HepG2 (cell line): ENCODE measurements around the gene CSNK2A1. TPM values are rescaled to one million over a fixed set of nuclear protein-coding genes. Genes with fewer than 3 reads are reported as not detected.
"Not testable (repeated sequence)": the region's sequence is repeated elsewhere in the genome, so short reads cannot be mapped to it uniquely, and the experiment has no call there.

Source experiments
- ATAC-seq: fragments of 200-7000 bp; cut with Tn5 transposase; 3 replicates; pipeline ENCODE4 v1.9.1; 2020; ENCODE audit warnings: mild to moderate bottlenecking, moderate library complexity
- BruUV-seq: library from RNA; stranded (reverse); fragments of 400-500 nt; replicated peaks from 2 replicates; lab custom pipeline; 2021; lab: Mats Ljungman, UMichigan
- CTCF ChIA-PET: fragments of 300-600 bp; formaldehyde crosslinking; extraction: SDS; loops from one replicate; lab custom pipeline; 2021; ENCODE audit warnings: low total read pairs, inconsistent platforms, low intra/inter-chr PET ratio; lab: Yijun Ruan, JAX
- POLR2A ChIA-PET: fragments of 350-600 bp; sonication (Branson Sonifier 250); formaldehyde crosslinking; loops from one replicate; lab custom pipeline; 2020; ENCODE audit warnings: antibody characterized with exemption, inconsistent platforms; lab: Yijun Ruan, JAX
- DNase-seq: peaks from one replicate; pipeline ENCODE4 v3.0.0-alpha.2; 2015; ENCODE audit warnings: low spot score
- FAIRE-seq: peaks from 3 replicates; lab custom pipeline; 2011; peaks lifted over from hg19 to GRCh38; lab: Jason Lieb, UNC
- H2AFZ ChIP-seq: one replicate; pipeline ENCODE4 v1.6.1; 2011; ENCODE audit warnings: low read length, inconsistent platforms
- H3K27ac ChIP-seq: fragments of 300-600 bp; 3 replicates; pipeline ENCODE4 v1.8.0; 2011; ENCODE audit warnings: mixed run types, mild to moderate bottlenecking, mixed read lengths, low read length, inconsistent platforms; ENCODE audit not compliant: insufficient read depth; ENCODE audit errors: extremely low read length
- H3K27me3 ChIP-seq, 2 experiments: fragments of 200-600 bp in 1 of 2; 2 replicates in 1 of 2; 3 replicates in 1 of 2; pipeline versions ENCODE4 v1.6.0 to v1.8.0; 2011; ENCODE audit warnings: low read length in 2 of 2, mild to moderate bottlenecking in 2 of 2, moderate library complexity in 2 of 2, inconsistent platforms in 1 of 2; ENCODE audit not compliant: insufficient read depth in 2 of 2, control insufficient read depth in 1 of 2
- H3K36me3 ChIP-seq, 2 experiments: fragments of 200-600 bp in 1 of 2; replicated peaks in 1 of 2; 2 replicates in 1 of 2; 3 replicates in 1 of 2; pipeline versions ENCODE4 v1.5.1 to v1.8.0; 2011; ENCODE audit warnings: low read length in 2 of 2, inconsistent platforms in 1 of 2; ENCODE audit not compliant: insufficient read depth in 2 of 2, control insufficient read depth in 1 of 2
- H3K4me1 ChIP-seq: 2 replicates; pipeline ENCODE4 v1.5.1; 2012; ENCODE audit warnings: low read length, inconsistent platforms; ENCODE audit not compliant: insufficient read depth
- H3K4me2 ChIP-seq: 2 replicates; pipeline ENCODE4 v1.6.0; 2011; ENCODE audit warnings: low read depth, low read length, inconsistent platforms
- H3K4me3 ChIP-seq, 3 experiments: fragments of 200-600 bp in 1 of 3; sonication (generic), shearing (Covaris generic) in 1 of 3; replicated peaks in 1 of 3; 2 replicates each; pipeline ENCODE4 v1.5.1; 2011 to 2016; ENCODE audit warnings: low read length in 3 of 3, inconsistent platforms in 2 of 3, low read depth in 2 of 3, mild to moderate bottlenecking in 2 of 3, control low read depth in 1 of 3, mixed read lengths in 1 of 3; ENCODE audit not compliant: insufficient read depth in 1 of 3
- H3K79me2 ChIP-seq: one replicate; pipeline ENCODE4 v1.6.1; 2011; ENCODE audit warnings: low read length, inconsistent platforms; ENCODE audit not compliant: insufficient read depth
- H3K9ac ChIP-seq: 2 replicates; pipeline ENCODE4 v1.6.0; 2011; ENCODE audit warnings: mild to moderate bottlenecking, low read depth, low read length, inconsistent platforms; ENCODE audit not compliant: insufficient read depth
- H3K9me3 ChIP-seq: 2 replicates; pipeline ENCODE4 v1.5.1; 2012; ENCODE audit warnings: mild to moderate bottlenecking, low read length
- H4K20me1 ChIP-seq: 2 replicates; pipeline ENCODE4 v1.6.0; 2011; ENCODE audit warnings: inconsistent platforms, mild to moderate bottlenecking, low read length, moderate library complexity; ENCODE audit not compliant: insufficient read depth
- EED ChIP-seq: sonication (generic); formaldehyde crosslinking; IDR thresholded peaks from 2 replicates; pipeline ENCODE4 v1.5.0; 2020; ENCODE audit warnings: mild to moderate bottlenecking, missing genetic modification reagents
- RBFOX2 ChIP-seq: fragments of 200-400 bp; formaldehyde crosslinking; IDR thresholded peaks from 2 replicates; pipeline ENCODE4 v1.6.1; 2017; ENCODE audit warnings: low read depth, mild to moderate bottlenecking, low read length
- SRSF4 ChIP-seq: fragments of 200-400 bp; formaldehyde crosslinking; IDR thresholded peaks from one replicate; pipeline ENCODE4 v1.6.1; 2018; ENCODE audit warnings: mild to moderate bottlenecking, low read depth, low read length, moderate library complexity; ENCODE audit not compliant: poor library complexity, severe bottlenecking
- ZNF737 ChIP-seq: sonication (generic); formaldehyde crosslinking; IDR thresholded peaks from 2 replicates; pipeline ENCODE4 v1.5.0; 2020; ENCODE audit warnings: missing genetic modification reagents, mild to moderate bottlenecking, borderline replicate concordance
- WGBS: methylation state at CpG from one replicate; pipeline ENCODE4 v1.1.6; 2017; ENCODE audit warnings: low lambda C conversion rate; 5-methylcytosine and 5-hydroxymethylcytosine counted together
- in situ Hi-C: cut with HindIII; loops from 2 replicates; pipeline ENCODE4 v1.10.0; 2017; ENCODE audit warnings: low pct_unique_long_range_greater_than_20kb; ENCODE audit not compliant: extremely low pct_ligation_motif_present
- intact Hi-C: fragments of 100-400 bp; cut with micrococcal nuclease; formaldehyde crosslinking; loops from one replicate; pipeline ENCODE4 v1.10.0; 2022; ENCODE audit not compliant: unreplicated experiment
- polyA plus RNA-seq, 8 experiments: library from polyadenylated mRNA; depleted of rRNA in 3 of 8; stranded (reverse) in 7 of 8; unstranded in 1 of 8; fragments of >200 nt; fragmentation: Illumina TruSeq in 4 of 8; extraction: Trizol in 4 of 8; gene quantifications; 2 replicates each; pipeline versions ENCODE4 v1.2.1 to v1.2.3, GENCODE V29; 2011 to 2016; ENCODE audit warnings: low read depth in 4 of 8, missing spikeins in 1 of 8, mixed read lengths in 1 of 8; ENCODE audit not compliant: insufficient read depth in 1 of 8
- total RNA-seq, 5 experiments: library from RNA; depleted of rRNA; stranded (reverse); fragments of >200 nt; fragmentation: Illumina TruSeq; extraction: Trizol; gene quantifications; 2 replicates each; pipeline ENCODE4 v1.2.3, GENCODE V29; 2016; ENCODE audit warnings: low read depth in 1 of 5
- TF ChIP-seq, protein P1 (sequence below): sonication (generic); formaldehyde crosslinking; IDR thresholded peaks from 2 replicates; pipeline ENCODE4 v1.4.0; 2020; ENCODE audit warnings: missing genetic modification reagents

The CSNK2A1 gene
- total and polyA plus RNA-seq, 2 of the 13 experiments (the other 11 are each of a cell fraction or from before 2014, with no cell fraction given): 153 to 231 TPM

DNA sequence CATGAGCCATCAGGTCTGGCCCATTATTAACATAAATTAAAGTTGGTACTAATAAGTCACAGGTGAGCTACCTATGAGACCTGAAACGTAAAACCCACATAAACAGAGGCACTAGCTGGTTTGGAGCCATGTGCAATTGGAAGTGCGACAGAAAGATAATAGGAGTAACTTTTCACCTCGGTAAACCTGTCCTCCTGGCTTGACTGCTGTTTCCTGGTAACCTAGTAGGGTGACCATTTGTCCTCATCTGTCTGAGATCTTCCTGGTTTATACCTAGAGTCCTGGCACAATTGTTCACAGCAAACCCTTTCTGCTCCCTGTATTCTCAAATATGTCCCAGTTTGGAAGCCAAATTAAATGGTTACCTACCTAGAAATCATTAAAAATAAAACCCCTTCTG, 88.6 kb downstream of the CSNK2A1 start:
- Histone ChIP-seq H3K4me3 (no peak overlapping the region), H3K27me3 (no peaks in the 10 kb centered on the region), H3K36me3 (peaks cover 8 to 10% of the 10 kb centered on the region in 2 experiments; a peak in 4 of 5 replicates), H4K20me1 (peaks cover 29% of the 10 kb centered on the region), H3K4me2 (no peak overlapping the region), H3K4me1 (peaks cover 18% of the 10 kb centered on the region), H2AFZ (no peak overlapping the region), H3K79me2 (peaks cover 89% of the 10 kb centered on the region), H3K9me3 (no peaks in the 10 kb centered on the region), H3K9ac (no peak overlapping the region), H3K27ac (no peak overlapping the region)
- DNase-seq: no peak
- intact Hi-C loops: no loop called here
- no peak for ATAC-seq
- WGBS: 89% methylated on average over 3 of the region's 3 CpGs
- no peak for FAIRE-seq
- in situ Hi-C loops: no loop called here
- CTCF ChIA-PET: no interaction called here
- BruUV-seq: no TSS peak
- TF ChIP-seq RBFOX2: 0 out of 2 replicates have a peak, but pooled peaks have one; percentile 19
- TF ChIP-seq SRSF4: no peak
- POLR2A ChIA-PET: no interaction called here

DNA sequence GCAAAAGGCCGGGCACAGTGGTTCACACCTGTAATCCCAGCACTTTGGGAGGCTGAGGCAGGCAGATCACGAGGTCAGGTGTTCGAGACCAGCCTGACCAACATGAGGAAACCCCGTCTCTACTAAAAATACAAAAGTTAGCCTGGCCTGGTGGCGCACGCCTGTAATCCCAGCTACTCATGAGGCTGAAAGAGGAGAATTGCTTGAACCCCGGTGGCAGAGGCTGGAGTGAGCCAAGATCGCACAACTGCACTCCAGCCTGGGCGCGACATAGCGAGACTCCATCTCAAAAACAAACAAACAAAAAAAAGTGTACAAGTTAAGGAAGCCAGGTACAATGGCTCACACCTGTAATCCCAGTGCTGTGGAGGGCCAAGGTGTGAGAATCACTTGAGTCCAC, 91.6 kb downstream of the CSNK2A1 start:
- POLR2A ChIA-PET: not testable (repeated sequence)

More for the DNA sequence above, 91.6 kb downstream of the CSNK2A1 start:
- H3K79me2 ChIP-seq: peaks cover 80% of the 10 kb centered on the region
- in situ Hi-C loops, ATAC-seq, H3K9me3 ChIP-seq, DNase-seq, H3K4me1 ChIP-seq, H2AFZ ChIP-seq, FAIRE-seq, H3K4me2 ChIP-seq, H3K27me3 ChIP-seq, H3K27ac ChIP-seq, CTCF ChIA-PET, H3K4me3 ChIP-seq, intact Hi-C loops, H3K9ac ChIP-seq, BruUV-seq: not testable (repeated sequence)
- WGBS: 98% methylated on average over 11 of the region's 11 CpGs
- peaks cover 10 to 21% of the 10 kb centered on the region in 2 experiments for H3K36me3 ChIP-seq
- TF ChIP-seq, protein P1, sequence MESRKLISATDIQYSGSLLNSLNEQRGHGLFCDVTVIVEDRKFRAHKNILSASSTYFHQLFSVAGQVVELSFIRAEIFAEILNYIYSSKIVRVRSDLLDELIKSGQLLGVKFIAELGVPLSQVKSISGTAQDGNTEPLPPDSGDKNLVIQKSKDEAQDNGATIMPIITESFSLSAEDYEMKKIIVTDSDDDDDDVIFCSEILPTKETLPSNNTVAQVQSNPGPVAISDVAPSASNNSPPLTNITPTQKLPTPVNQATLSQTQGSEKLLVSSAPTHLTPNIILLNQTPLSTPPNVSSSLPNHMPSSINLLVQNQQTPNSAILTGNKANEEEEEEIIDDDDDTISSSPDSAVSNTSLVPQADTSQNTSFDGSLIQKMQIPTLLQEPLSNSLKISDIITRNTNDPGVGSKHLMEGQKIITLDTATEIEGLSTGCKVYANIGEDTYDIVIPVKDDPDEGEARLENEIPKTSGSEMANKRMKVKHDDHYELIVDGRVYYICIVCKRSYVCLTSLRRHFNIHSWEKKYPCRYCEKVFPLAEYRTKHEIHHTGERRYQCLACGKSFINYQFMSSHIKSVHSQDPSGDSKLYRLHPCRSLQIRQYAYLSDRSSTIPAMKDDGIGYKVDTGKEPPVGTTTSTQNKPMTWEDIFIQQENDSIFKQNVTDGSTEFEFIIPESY (CRISPR knock-in tag): 0 out of 2 replicates have a peak, but pooled peaks have one; percentile 43
- TF ChIP-seq ZNF737 (0 out of 2 replicates have a peak, but pooled peaks have one; percentile 22), EED (CRISPR knock-in tag) (0 out of 2 replicates have a peak, but pooled peaks have one; percentile 25)
- TF ChIP-seq, all 625 proteins: peak for 3; not testable (repeated sequence) for 622
- peaks cover 14% of the 10 kb centered on the region; the same call in 1 of the 2 replicates for H4K20me1 ChIP-seq
